ENCODE results near the gene POLR3E. TPM values are rescaled to one million over a fixed set of nuclear protein-coding genes. Genes with fewer than 3 reads are reported as not detected.
A peak's percentile ranks its signal among the peaks of the same experiment; 100 is the strongest.

POLR3E gene
- total RNA-seq, 1 experiment from 2014 or later: 73.5 TPM

DNA sequence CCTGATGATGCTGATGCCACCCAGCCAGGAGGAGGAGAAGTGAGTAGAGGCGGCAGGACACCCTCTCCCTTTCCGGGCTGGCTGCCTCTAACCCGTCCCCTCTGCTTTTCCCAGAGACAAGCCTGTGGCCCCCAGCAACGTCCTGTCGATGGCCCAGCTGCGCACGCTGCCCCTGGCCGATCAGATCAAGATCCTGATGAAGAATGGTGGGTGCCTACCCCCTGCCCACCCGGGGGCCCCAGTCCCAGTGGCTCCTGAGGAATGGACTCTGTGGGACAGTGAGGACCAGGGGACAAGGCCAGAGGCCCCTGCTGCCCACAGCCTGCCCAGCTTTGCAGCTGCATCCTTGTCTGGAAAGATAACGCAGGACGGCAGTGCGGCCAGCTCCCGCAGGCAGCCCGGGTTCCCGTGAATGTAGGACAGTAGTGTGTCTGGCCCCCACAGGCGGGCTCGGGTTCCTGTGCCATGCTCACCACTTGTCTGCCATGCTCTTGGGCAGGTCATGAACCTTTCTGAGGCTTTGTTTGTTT lies 19.9 kb downstream of the POLR3E start:
- no peak for ATAC-seq

GRCh38 chr16:22317625-22318024 lies 20.4 kb downstream of the POLR3E start:
- Mint-ChIP-seq H3K9me3 (no peaks in the 10 kb centered on the region), H3K4me1 (no peaks in the 10 kb centered on the region), H3K36me3 (peaks cover 41% of the 10 kb centered on the region), H3K4me3 (no peak overlapping the region), H3K27me3 (ENCODE audit: low read depth) (no peaks in the 10 kb centered on the region), H3K27ac (no peak overlapping the region)
- DNase-seq (ENCODE audit: low spot score): no peak
- CTCF ChIA-PET: no interaction called here
- no peak for TF ChIP-seq KAT7 (CRISPR knock-in tag; IDR thresholded peaks at IDR 0.05; ENCODE audit: borderline replicate concordance)
- no peak for ATAC-seq
- POLR2A ChIA-PET: no interaction called here

More for the DNA sequence above, 19.9 kb downstream of the POLR3E start:
- TF ChIP-seq E2F1 (CRISPR knock-in tag; IDR thresholded peaks at IDR 0.05): no peak
- TF ChIP-seq, protein P1, sequence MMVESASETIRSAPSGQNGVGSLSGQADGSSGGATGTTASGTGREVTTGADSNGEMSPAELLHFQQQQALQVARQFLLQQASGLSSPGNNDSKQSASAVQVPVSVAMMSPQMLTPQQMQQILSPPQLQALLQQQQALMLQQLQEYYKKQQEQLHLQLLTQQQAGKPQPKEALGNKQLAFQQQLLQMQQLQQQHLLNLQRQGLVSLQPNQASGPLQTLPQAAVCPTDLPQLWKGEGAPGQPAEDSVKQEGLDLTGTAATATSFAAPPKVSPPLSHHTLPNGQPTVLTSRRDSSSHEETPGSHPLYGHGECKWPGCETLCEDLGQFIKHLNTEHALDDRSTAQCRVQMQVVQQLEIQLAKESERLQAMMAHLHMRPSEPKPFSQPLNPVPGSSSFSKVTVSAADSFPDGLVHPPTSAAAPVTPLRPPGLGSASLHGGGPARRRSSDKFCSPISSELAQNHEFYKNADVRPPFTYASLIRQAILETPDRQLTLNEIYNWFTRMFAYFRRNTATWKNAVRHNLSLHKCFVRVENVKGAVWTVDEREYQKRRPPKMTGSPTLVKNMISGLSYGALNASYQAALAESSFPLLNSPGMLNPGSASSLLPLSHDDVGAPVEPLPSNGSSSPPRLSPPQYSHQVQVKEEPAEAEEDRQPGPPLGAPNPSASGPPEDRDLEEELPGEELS (CRISPR knock-in tag; IDR thresholded peaks at IDR 0.05): no peak
- TF ChIP-seq HMGA2 (CRISPR knock-in tag; IDR thresholded peaks at IDR 0.05): no peak
- no peak for TF ChIP-seq FOXK1 (CRISPR knock-in tag; IDR thresholded peaks at IDR 0.05)
- no peak for TF ChIP-seq MAX (CRISPR knock-in tag; IDR thresholded peaks at IDR 0.05)
- TF ChIP-seq NR1H2 (CRISPR knock-in tag; IDR thresholded peaks at IDR 0.05): no peak
- no peak for TF ChIP-seq ZBTB43 (CRISPR knock-in tag; IDR thresholded peaks at IDR 0.05)
- no peak for TF ChIP-seq JUN (CRISPR knock-in tag; IDR thresholded peaks at IDR 0.05)
- Mint-ChIP-seq H3K4me1 (no peaks in the 10 kb centered on the region), H3K27me3 (ENCODE audit: low read depth) (no peaks in the 10 kb centered on the region), H3K9me3 (no peaks in the 10 kb centered on the region), H3K36me3 (peaks cover 46% of the 10 kb centered on the region), H3K4me3 (no peak overlapping the region), H3K27ac (no peak overlapping the region)
- ChIA-PET CTCF (interaction anchor here (0.6 kb wide), 1 partner anchor 27 kb away, joined by 6 read pairs; no protein-coding TSS in a partner anchor), POLR2A (no interaction called here)
- no peak for DNase-seq (ENCODE audit: low spot score)

DNA sequence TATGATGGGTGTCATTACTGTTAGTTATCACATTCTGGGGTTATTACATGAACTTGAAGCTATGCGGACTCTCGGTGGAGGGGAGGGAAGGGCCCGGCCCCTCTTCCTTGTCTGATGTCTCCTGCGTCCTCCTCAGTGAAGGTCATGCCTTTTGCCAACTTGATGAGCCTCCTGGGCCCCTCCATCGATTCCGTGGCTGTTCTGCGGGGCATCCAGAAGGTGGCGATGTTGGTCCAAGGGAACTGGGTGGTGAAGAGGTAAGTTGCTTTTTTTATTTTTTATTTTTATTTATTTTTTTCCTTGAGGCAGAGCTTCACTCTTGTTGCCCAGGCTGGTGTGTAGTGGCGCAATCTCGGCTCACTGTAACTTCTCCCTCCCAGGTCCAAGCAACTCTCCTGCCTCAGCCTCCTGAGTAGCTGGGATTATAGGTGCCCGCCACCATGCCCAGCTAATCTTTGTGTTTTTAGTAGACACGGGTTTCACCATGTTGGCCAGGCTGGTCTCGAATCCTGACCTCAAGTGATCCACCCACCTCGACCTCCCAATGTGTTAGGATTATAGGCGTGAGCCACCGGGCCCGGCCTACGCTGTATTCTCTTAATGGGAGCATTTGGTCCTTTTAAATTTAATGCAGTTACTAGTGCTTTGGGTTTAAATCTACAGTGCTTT lies 21.6 kb downstream of the POLR3E start:
- Mint-ChIP-seq H3K27me3 (ENCODE audit: low read depth) (no peaks in the 10 kb centered on the region), H3K4me3 (no peak overlapping the region), H3K27ac (no peak overlapping the region), H3K4me1 (no peaks in the 10 kb centered on the region), H3K36me3 (peaks cover 37% of the 10 kb centered on the region), H3K9me3 (no peaks in the 10 kb centered on the region)
- DNase-seq (ENCODE audit: low spot score) (peak; percentile 81), ATAC-seq (peak; percentile 59)
- POLR2A ChIA-PET: no interaction called here
- CTCF ChIA-PET: interaction anchor here (0.6 to 2.0 kb wide), 6 partner anchors 13 to 1166 kb away, joined by 3 to 6 read pairs (median 3); no protein-coding TSS in a partner anchor
- TF ChIP-seq CTCF (IDR thresholded peaks at IDR 0.05) (peak; percentile 38; the same call in 1 of the 2 replicates), ATF1 (CRISPR knock-in tag; IDR thresholded peaks at IDR 0.05) (no peak), MAX (CRISPR knock-in tag; IDR thresholded peaks at IDR 0.05) (no peak), EMX1 (CRISPR knock-in tag; IDR thresholded peaks at IDR 0.05) (no peak)

All from WTC11 (cell line).